Right lobe of liver (tissue), 4 donors: ENCODE measurements around the gene HECTD4.

ENCODE experiments used
- POLR2A ChIP-seq: fragments of 450-650 bp; IDR thresholded peaks from one replicate; pipeline ENCODE4 v1.6.1; 2017; ENCODE audit warnings: antibody characterized with exemption, mild to moderate bottlenecking
- TF ChIP-seq, protein P1 (sequence below), 4 donors: fragments of 200-600 bp in 3 of 4; fragments of 450-650 bp in 1 of 4; IDR thresholded peaks; one replicate each; pipeline versions ENCODE4 v1.5.1 to v1.8.0; 2016 to 2022; ENCODE audit warnings: antibody characterized with exemption in 4 of 4, mild to moderate bottlenecking in 2 of 4
- donor health status: DM: no; HTN: no; CAD: no.
- donor health status: DM: no; HTN: no; CAD: no.
- donor health status: DM: no; HTN: yes; CAD: no.

DNA sequence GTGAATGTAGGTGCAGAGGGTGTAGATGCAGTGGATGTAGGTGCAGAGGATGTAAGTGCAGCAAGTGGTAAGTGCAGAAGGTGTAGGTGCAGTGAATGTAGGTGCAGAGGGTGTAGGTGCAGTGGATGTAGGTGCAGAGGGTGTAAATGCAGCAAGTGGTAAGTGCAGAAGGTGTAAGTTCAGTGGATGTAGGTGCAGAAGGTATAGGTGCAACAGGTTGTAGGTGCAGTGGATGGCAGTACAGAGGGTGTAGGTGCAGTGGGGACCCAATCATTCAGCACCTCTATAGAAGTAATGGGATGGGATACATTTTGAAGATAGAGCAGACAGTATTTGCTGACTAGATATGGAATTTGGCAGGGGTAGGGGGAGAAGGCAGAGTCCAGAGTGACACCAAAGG lies 85.0 kb downstream of the HECTD4 start:
- TF ChIP-seq POLR2A, result no peak
- TF ChIP-seq, protein P1, sequence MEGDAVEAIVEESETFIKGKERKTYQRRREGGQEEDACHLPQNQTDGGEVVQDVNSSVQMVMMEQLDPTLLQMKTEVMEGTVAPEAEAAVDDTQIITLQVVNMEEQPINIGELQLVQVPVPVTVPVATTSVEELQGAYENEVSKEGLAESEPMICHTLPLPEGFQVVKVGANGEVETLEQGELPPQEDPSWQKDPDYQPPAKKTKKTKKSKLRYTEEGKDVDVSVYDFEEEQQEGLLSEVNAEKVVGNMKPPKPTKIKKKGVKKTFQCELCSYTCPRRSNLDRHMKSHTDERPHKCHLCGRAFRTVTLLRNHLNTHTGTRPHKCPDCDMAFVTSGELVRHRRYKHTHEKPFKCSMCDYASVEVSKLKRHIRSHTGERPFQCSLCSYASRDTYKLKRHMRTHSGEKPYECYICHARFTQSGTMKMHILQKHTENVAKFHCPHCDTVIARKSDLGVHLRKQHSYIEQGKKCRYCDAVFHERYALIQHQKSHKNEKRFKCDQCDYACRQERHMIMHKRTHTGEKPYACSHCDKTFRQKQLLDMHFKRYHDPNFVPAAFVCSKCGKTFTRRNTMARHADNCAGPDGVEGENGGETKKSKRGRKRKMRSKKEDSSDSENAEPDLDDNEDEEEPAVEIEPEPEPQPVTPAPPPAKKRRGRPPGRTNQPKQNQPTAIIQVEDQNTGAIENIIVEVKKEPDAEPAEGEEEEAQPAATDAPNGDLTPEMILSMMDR (IDR thresholded peaks at IDR 0.05), result no peak
